Right kidney (tissue), 1 donor: Measurements from ENCODE around the gene GALE.
"Not testable (repeated sequence)": the region's sequence is repeated elsewhere in the genome, so short reads cannot be mapped to it uniquely, and the experiment has no call there.

Experiments
- DNase-seq: peaks from one replicate; pipeline ENCODE4 v3.0.0-alpha.2; 2016

GALE gene

DNA sequence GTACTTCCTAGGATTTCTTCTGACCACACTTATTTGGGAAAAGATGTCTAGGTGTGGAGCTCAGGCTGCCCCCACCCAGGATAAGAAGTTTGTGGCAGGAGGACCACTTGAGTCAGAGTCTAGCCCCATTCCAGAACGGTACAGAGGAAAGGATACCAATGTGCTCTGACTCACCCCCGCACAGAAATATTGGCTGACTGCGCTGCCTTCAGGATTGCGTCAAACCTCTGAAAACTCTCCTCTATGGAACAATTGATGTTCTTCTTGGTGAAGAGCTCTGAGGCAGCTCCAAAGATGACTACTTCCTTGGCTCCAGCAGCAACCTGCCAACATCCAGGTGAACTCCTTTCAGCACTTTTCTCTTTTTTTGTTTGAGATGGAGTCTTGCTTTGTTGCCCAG, 13.5 kb upstream of the GALE start:
- no peak for DNase-seq

DNA sequence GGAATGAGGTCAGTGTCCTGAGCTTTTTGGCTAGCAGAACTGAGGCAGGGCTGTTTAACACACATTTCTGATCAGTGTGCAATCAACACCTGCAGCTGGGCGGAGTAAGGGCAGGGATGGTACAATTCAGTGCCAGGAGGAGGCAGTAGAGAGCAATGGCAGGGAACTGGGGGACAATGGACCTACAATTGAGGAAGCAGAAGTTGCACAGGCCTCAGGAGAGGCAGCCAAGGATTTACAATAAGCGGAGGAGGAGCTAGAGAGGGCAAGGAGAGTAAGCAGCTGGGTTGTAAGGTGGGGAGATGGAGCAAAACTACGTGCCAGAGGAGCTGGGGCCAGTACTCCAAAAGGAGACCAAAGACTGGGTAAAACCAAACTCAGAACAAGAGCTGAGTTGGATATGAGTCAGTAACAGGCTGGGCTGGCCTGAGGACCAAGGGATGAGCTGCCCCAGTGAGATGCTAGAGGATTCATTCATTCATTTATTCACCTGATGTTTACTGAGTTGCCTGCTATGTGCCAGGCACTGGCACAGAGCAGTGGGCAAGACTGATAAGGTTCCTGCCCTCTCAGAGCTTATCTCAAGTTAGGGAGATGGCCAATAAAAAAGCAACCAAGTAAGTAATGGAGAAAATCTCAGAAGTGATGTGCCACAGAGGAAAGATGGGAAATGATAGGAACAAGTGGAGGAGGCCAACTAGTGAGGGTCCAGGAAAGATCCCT, 10.4 kb upstream of the GALE start:
- no peak for DNase-seq

GRCh38 chr1:23809751-23810171, 9.2 kb upstream of the GALE start:
- DNase-seq = no peak

GRCh38 chr1:23807453-23807852, 6.9 kb upstream of the GALE start:
- DNase-seq = no peak

DNA sequence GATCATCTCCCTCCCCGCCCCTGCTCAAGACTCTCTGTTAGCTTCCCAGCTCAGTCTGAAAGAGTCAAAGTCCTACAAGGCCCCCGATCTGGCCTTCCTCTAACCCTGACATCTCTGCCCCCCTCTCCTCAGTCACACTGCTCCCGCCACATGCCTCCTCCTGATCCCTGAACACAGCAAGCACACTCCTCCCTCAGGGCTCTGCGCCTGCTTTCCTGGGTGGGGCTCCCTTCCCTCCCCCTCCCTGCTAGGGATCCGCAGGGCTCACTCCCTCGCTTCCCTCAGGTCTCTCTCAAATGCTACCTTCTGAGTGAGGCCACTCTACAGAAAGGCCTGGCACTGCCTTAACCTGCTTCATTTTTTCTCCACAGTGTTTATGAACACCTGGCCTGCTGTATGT, 5.7 kb upstream of the GALE start:
- DNase-seq = no peak

GRCh38 chr1:23805025-23805424, 4.5 kb upstream of the GALE start:
- DNase-seq = no peak

- no peak for DNase-seq
These were observed 3.8 kb upstream of the GALE start for GRCh38 chr1:23804183-23804835.

- no peak for DNase-seq
These were observed 3.1 kb upstream of the GALE start for GRCh38 chr1:23803674-23804073.

GRCh38 chr1:23802809-23803342, 2.3 kb upstream of the GALE start:
- DNase-seq = not testable (repeated sequence)

DNA sequence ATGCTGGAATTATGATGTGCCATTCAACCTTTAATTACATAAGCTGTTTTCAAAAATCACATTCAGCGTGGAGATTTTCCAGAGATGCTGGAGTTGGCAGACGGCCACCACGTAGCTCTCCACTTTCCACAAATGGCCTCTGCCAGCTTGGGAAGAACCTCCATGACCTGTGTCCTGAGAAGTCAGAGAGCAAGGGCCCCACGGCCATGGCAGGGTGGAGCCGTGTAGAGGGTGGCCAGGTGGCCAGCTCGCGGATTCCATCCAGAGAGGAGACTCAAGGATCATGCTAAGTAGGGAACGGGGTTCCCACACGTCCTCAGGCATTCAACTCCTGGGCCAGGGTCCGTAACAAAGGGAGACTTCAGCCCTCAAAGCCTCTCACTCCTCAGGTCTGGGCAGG, 1.3 kb upstream of the GALE start:
- DNase-seq = no peak

GRCh38 chr1:23801338-23801748, 789 bp upstream of the GALE start:
- DNase-seq = no peak

GRCh38 chr1:23799570-23800399, 769 bp downstream of the GALE start:
- peak; percentile 67 for DNase-seq

DNA sequence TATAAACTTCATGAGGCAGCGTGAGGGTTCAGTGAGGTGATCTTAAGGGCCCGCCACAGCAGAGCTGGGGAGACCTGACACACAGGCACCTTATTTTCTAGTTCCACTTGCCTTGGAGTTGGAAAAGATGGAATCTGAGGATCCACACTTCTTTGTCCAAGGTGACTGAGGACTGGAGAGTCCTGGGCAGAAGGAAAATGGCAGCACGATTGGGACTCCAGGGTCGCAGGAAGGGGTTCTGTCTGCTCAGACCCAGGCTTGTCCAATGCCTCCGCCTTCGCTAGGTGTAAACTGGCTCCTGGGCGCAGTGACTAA, 1.3 kb downstream of the GALE start:
- DNase-seq = no peak

GRCh38 chr1:23798662-23799142, 1.9 kb downstream of the GALE start:
- no peak for DNase-seq

DNA sequence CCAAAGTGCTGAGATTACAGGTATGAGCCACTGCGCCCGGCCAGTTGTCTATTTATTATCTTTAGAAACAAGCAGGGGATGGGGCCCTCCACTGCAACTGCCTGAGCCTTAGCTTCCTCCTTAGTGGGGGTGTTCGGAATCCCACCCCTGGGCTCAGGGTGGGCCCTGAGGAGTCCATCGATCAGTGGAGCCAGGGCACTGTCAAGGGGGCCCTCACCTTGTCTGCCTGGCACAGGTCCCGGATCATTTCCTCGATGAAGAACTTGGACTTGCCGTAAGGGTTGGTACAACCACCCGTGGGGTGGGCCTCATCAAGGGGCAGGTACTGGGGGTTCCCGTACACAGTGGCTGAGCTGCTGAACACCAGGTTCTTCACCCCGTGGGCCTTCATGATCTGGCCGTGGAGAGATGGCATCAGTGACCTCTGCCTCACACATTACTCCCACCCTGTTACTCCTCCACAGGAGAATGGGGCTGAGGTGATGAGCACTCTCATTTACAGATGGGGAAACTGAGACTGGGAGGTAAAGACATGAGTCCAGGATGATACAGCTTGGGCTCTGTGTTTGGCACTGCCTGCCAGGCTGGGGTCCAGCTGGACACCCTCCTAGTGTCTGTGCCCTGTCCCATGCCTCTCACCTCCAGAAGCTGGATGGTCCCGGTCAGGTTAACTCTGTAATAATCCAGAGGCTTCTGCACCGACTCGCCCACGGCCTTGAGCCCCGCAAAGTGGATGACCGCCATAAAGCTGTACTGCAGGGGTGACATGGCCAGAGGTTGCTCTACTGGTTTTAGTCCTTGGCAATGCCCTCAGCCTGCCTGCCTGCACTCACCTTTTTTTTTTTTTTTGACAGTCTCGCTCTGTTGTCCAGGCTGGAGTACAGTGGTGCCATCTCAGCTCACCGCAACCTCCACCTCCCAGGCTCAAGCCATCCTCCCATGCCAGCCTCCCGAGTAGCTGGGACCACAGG, 2.8 kb downstream of the GALE start:
- DNase-seq = no peak

DNA sequence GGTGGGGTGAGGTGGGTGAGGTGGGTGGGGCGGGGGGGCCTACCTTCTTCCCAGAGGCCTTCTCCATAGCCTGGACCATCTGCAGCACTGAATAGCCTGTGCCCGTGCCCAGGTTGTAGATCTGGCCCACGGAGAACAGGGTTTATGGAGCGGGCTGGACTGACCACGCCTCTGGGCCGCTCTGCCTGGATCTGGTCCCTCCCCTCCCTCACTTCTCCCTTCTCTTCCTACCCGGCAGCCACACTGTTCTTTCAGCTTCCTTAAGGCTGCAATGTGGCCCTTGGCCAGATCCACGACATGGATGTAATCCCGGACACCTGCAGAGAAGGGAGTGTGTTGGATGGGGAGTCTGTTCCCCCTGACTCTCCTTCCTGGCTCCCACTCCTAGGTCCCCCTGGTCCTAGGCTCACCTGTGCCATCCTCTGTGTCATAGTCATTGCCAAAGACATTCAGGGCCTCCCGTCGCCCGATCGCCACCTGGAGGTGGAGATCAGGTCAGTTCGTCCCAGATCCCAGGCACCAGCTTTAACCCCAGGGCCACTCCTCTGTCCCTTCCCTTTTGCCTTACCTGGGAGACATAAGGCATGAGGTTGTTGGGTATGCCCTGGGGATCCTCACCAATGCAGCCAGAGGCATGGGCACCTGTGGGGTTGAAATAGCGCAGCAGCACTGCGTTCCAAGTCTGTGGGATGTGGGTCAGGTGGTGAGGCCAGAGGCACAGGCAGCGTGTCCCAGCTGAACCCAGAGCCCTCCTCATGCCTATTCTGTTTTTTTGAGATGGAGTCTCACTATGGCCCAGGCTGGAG, 3.9 kb downstream of the GALE start:
- no peak for DNase-seq

GRCh38 chr1:23795676-23796465, 4.7 kb downstream of the GALE start:
- no peak for DNase-seq

- not testable (repeated sequence) for DNase-seq
These were observed 5.8 kb downstream of the GALE start for GRCh38 chr1:23794732-23795182.

GRCh38 chr1:23793861-23794731, 6.5 kb downstream of the GALE start:
- no peak for DNase-seq
